Heart left ventricle (tissue), 16 donors: ENCODE measurements around the gene GGT6. TPM values are rescaled to one million over a fixed set of nuclear protein-coding genes. Genes with fewer than 3 reads are reported as not detected.
A peak's percentile ranks its signal among the peaks of the same experiment; 100 is the strongest.

ENCODE experiments used
- ATAC-seq, 4 donors: fragments of 200-7000 bp; cut with Tn5 transposase; one replicate each; pipeline ENCODE4 v1.9.1; 2020 to 2022; ENCODE audit warnings: moderate library complexity in 4 of 4, mild to moderate bottlenecking in 3 of 4, moderate number of reproducible peaks in 1 of 4
- DNase-seq, 5 donors: peaks; one replicate each; pipeline ENCODE4 v3.0.0-alpha.2; 2020
- H3K27ac ChIP-seq, 12 donors: fragments of 200-600 bp; sonication (generic) in 4 of 12; one replicate each; pipeline versions ENCODE4 v1.5.0 to v1.8.0; 2016 to 2022; ENCODE audit warnings: mild to moderate bottlenecking in 2 of 12
- H3K27me3 ChIP-seq, 9 donors: fragments of 200-600 bp; sonication (generic) in 2 of 9; one replicate each; pipeline versions ENCODE4 v1.5.1 to v1.8.0; 2016 to 2022; ENCODE audit warnings: mild to moderate bottlenecking in 3 of 9
- H3K36me3 ChIP-seq, 9 donors: fragments of 200-600 bp; sonication (generic) in 2 of 9; one replicate each; pipeline versions ENCODE4 v1.5.0 to v1.8.0; 2018 to 2022; ENCODE audit warnings: mild to moderate bottlenecking in 2 of 9
- H3K4me1 ChIP-seq, 12 donors: fragments of 200-600 bp; sonication (generic) in 4 of 12; one replicate each; pipeline versions ENCODE4 v1.5.0 to v1.8.0; 2016 to 2022; ENCODE audit warnings: mild to moderate bottlenecking in 3 of 12
- H3K4me3 ChIP-seq, 12 donors: fragments of 200-600 bp; sonication (generic) in 4 of 12; one replicate each; pipeline versions ENCODE4 v1.5.0 to v1.8.0; 2017 to 2022; ENCODE audit warnings: mild to moderate bottlenecking in 9 of 12, moderate library complexity in 4 of 12
- H3K9me3 ChIP-seq, 12 donors: fragments of 200-600 bp; sonication (generic) in 4 of 12; one replicate each; pipeline versions ENCODE4 v1.5.0 to v1.8.0; 2016 to 2022; ENCODE audit warnings: mild to moderate bottlenecking in 1 of 12
- CTCF ChIP-seq, 12 donors: fragments of 200-600 bp; sonication (generic) in 4 of 12; IDR thresholded peaks; one replicate each; pipeline versions ENCODE4 v1.5.0 to v1.8.0; 2018 to 2022; ENCODE audit warnings: antibody characterized with exemption in 12 of 12, mild to moderate bottlenecking in 5 of 12
- POLR2A ChIP-seq, 2 donors: fragments of 450-650 bp; IDR thresholded peaks; one replicate each; pipeline ENCODE4 v1.6.1; 2017; ENCODE audit warnings: antibody characterized with exemption in 2 of 2, mild to moderate bottlenecking in 2 of 2, moderate library complexity in 2 of 2
- WGBS, 4 donors: extraction: QIAGEN DNeasy Blood & Tissue Kit in 2 of 4; methylation state at CpG; one replicate each; pipeline versions ENCODE4 v1.1.5 to v1.1.7; 2013 to 2018; 5-methylcytosine and 5-hydroxymethylcytosine counted together
- intact Hi-C, 10 donors: fragments of 100-400 bp; cut with DNase I; formaldehyde crosslinking; loops; one replicate each; pipeline versions ENCODE4 v1.11.1 to v1.14.2; 2022
- polyA plus RNA-seq, 2 donors: library from polyadenylated mRNA; stranded (reverse); fragments of 200-250 nt; gene quantifications; one replicate each; pipeline ENCODE4 v1.2.3, GENCODE V29; 2013
- total RNA-seq, 9 donors: library from RNA; depleted of rRNA in 2 of 9; stranded (reverse); fragments of >200 nt in 2 of 9; fragmentation: NEBNext Ultra II Directional in 3 of 9; extraction: Animal tissue kit (Norgen Biotek cat#: 25700) in 3 of 9; gene quantifications; one replicate each; pipeline versions ENCODE4 v1.1.0 to v1.2.4, GENCODE V29; 2016 to 2023
- donor health status: ischemic (EF 13 %, LVEDD 7.1; RV severe dilation, severe dysfunction).
- donor health status: healthy with polysubstance abuse.
- donor health status: DM: no; HTN: yes; CAD: no.
- donor health status: DM: no; HTN: no; CAD: no.
- donor health status: ischemic (EF 25% LVEDD 6.9; RV normal size, moderate dysfunction).
- donor health status: ischemic (EF 25% LVEDD 5.7; RV mildly dilated, moderate dysfunction).
- donor health status: healthy.
- donor health status: DM: yes; HTN: yes; CAD: no.
- donor health status: ischemic (EF 35%, LVEDD 5.7; RV mildly dilated, moderate dysfunction).
- donor health status: nonischemic (EF 11% LVEDD 7.7; RV severe dilation, severe dysfunction).
- donor health status: DM: yes; HTN: yes; CAD: no.
- donor health status: PGD.
- donor health status: ischemic (EF 29% LVEDD 5.4; RV normal size, mild dysfunction).
- donor health status: nonischemic (EF 23%, LVEDD 6.1; RV moderate dilation, normal function).

The GGT6 gene
- total and polyA plus RNA-seq, 11 donors, result not detected

GRCh38 chr17:4548721-4549531, 11.5 kb downstream of the GGT6 start:
- Histone ChIP-seq H3K9me3 (no peaks in the 10 kb centered on the region), H3K36me3 (peaks cover 0 to 92% (median 87%) of the 10 kb centered on the region in 9 donors), H3K27ac (no peak overlapping the region), H3K4me1 (peaks cover 0 to 5% (median 2%) of the 10 kb centered on the region in 12 donors), H3K4me3 (no peak overlapping the region), H3K27me3 (no peaks in the 10 kb centered on the region)
- TF ChIP-seq CTCF (IDR thresholded peaks at IDR 0.05) (no peak), POLR2A (IDR thresholded peaks at IDR 0.05) (no peak)
- DNase-seq (peak in 3 of 5 donors; percentile 16 to 51 (median 25)), ATAC-seq (no peak)
- WGBS, 4 donors, result 86 to 91% (median 88%) methylated on average over 15 to 24 of the region's 24 CpGs
- intact Hi-C loops, result loop anchor here in 1 of 10 donors (10.0 kb wide), 1 partner anchor 124 kb away; no protein-coding TSS in a partner anchor

DNA sequence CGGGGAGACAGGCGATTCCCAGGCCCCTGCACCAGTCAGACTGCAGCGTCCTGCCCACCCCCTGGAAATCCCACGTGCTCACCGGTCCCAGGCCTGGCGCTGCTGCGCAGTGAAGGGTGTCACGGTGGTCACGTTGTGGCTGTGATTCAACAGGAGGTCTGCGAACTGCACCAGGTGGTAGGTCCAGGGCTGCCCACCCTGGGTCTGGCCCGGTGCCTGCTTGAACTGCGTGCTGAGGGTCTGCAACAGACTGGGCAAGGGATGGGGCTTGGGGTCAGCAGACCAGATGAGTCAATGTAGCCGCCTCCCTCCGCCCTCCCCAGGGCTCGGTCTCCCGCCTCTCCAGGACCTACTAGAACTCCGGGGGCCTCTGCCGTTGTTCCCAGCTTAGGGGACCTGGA, 12.3 kb downstream of the GGT6 start:
- ATAC-seq (no peak), DNase-seq (peak in 1 of 5 donors; percentile 26)
- no peaks in the 10 kb centered on the region for H3K27me3 ChIP-seq
- WGBS, 4 donors, result 93 to 96% (median 93%) methylated on average over 4 to 18 of the region's 18 CpGs
- peaks cover 0 to 95% (median 86%) of the 10 kb centered on the region in 9 donors for H3K36me3 ChIP-seq
- H3K4me1 ChIP-seq, result no peaks in the 10 kb centered on the region
- intact Hi-C loops, result loop anchor here in 1 of 10 donors (10.0 kb wide), 1 partner anchor 123 kb away; no protein-coding TSS in a partner anchor
- H3K9me3 ChIP-seq, result no peaks in the 10 kb centered on the region
- no peak overlapping the region for H3K4me3 ChIP-seq
- no peak for TF ChIP-seq POLR2A (IDR thresholded peaks at IDR 0.05)
- no peak for TF ChIP-seq CTCF (IDR thresholded peaks at IDR 0.05)
- H3K27ac ChIP-seq, result no peak overlapping the region

DNA sequence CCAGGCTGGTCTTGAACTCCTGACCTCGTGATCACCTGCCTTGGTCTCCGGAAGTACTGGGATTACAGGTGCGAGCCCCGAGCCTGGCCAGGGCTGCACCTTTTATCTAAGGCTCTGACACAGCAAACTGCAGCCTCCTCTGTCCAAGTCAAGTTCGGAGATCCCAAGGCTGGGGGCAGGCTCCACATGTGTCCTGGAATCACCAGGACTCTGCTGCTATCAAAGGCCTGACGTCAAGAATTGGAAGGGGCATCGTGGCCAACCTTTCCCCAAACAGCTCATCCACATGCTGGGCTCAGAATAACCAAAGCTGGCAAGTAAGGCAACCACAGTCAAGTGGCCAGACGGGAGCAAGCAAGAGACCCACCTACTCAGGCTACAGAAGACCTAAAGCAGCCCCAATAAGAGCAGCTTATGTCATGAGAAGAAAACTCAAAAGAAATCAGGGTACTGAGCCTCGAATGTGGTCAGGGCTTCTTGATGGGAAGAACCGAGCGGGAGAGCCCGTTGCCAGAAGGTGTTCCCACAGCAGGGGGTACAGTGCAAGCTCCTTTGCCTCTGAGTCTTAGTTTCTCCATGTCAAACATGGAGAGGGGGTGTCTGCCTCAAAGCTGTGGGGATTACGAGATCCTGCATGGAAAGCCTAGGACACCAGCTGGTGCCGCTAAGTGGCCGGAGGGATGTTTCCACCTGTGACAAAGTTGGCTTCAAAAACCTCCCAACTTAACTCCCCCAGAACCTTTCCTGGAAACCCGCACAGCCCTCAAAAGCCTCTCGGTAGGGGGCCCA, 13.1 kb downstream of the GGT6 start:
- Histone ChIP-seq H3K4me3 (no peak overlapping the region), H3K36me3 (peaks cover 0 to 95% (median 86%) of the 10 kb centered on the region in 9 donors), H3K9me3 (no peaks in the 10 kb centered on the region), H3K27me3 (no peaks in the 10 kb centered on the region), H3K27ac (no peak overlapping the region), H3K4me1 (no peaks in the 10 kb centered on the region)
- DNase-seq, result no peak
- no peak for TF ChIP-seq CTCF (IDR thresholded peaks at IDR 0.05)
- intact Hi-C loops, result loop anchor here in 1 of 10 donors (10.0 kb wide), 1 partner anchor 123 kb away; no protein-coding TSS in a partner anchor
- 78 to 90% (median 85%) methylated on average over 16 to 17 of the region's 17 CpGs for WGBS, 4 donors
- ATAC-seq, result peak in 2 of 4 donors; percentile 28 to 37
